Breast epithelium (tissue), 4 donors: ENCODE results near the gene CCDC102B. TPM values are rescaled to one million over a fixed set of nuclear protein-coding genes. Genes with fewer than 3 reads are reported as not detected.
"Not testable (repeated sequence)": the region's sequence is repeated elsewhere in the genome, so short reads cannot be mapped to it uniquely, and the experiment has no call there.

Source experiments
- DNase-seq, 2 donors: peaks; one replicate each; pipeline ENCODE4 v3.0.0-alpha.2; 2019; ENCODE audit warnings: low spot score in 2 of 2
- H3K27ac ChIP-seq, 2 donors: fragments of 200-600 bp; sonication (generic) in 1 of 2; one replicate each; pipeline ENCODE4 v1.5.1; 2016 to 2019; ENCODE audit warnings: mild to moderate bottlenecking in 1 of 2
- H3K27me3 ChIP-seq, 2 donors: fragments of 200-600 bp; sonication (generic) in 1 of 2; one replicate each; pipeline versions ENCODE4 v1.5.1 to v1.6.0; 2017 to 2019; ENCODE audit warnings: control low read depth in 1 of 2, mild to moderate bottlenecking in 1 of 2
- H3K36me3 ChIP-seq: fragments of 200-600 bp; one replicate; pipeline ENCODE4 v1.5.1; 2019
- H3K4me1 ChIP-seq, 2 donors: fragments of 200-600 bp; sonication (generic); one replicate each; pipeline ENCODE4 v1.5.1; 2016 to 2019; ENCODE audit warnings: control low read depth in 1 of 2
- H3K4me3 ChIP-seq, 3 donors: fragments of 200-600 bp; sonication (generic); 1 replicate in 2 of 3; 2 replicates in 1 of 3; pipeline ENCODE4 v1.5.1; 2016 to 2019; ENCODE audit warnings: mild to moderate bottlenecking in 3 of 3, moderate library complexity in 2 of 3
- H3K9me3 ChIP-seq, 2 donors: fragments of 200-600 bp; sonication (generic) in 1 of 2; one replicate each; pipeline ENCODE4 v1.5.1; 2016 to 2019; ENCODE audit warnings: control low read depth in 1 of 2
- CTCF ChIP-seq, 3 donors: fragments of 450-650 bp; IDR thresholded peaks; one replicate each; pipeline ENCODE4 v1.5.1; 2016 to 2017; ENCODE audit warnings: antibody characterized with exemption in 3 of 3, mild to moderate bottlenecking in 3 of 3, moderate library complexity in 3 of 3
- POLR2A ChIP-seq: fragments of 450-650 bp; IDR thresholded peaks from one replicate; pipeline ENCODE4 v1.6.1; 2016; ENCODE audit warnings: antibody characterized with exemption, mild to moderate bottlenecking, moderate library complexity
- POLR2AphosphoS5 ChIP-seq, 3 donors: sonication (generic); formaldehyde crosslinking; IDR thresholded peaks; one replicate each; pipeline ENCODE4 v1.6.1; 2017; ENCODE audit warnings: antibody characterized with exemption in 3 of 3
- intact Hi-C: fragments of 100-400 bp; cut with DNase I; formaldehyde crosslinking; loops from one replicate; pipeline ENCODE4 v1.15.1; 2023; ENCODE audit warnings: low total_unique reads
- total RNA-seq, 3 donors: library from RNA; depleted of rRNA; stranded (reverse); fragments of >200 nt; gene quantifications; one replicate each; pipeline ENCODE4 v1.1.0, GENCODE V29; 2016

CCDC102B gene
- total RNA-seq, 3 donors from 2014 or later, result 5.3 to 9.1 (median 7.2) TPM

- no peak for DNase-seq
- H3K4me3 ChIP-seq, result no peak overlapping the region
- no peaks in the 10 kb centered on the region for H3K27me3 ChIP-seq
- no peak overlapping the region for H3K27ac ChIP-seq
- TF ChIP-seq CTCF (IDR thresholded peaks at IDR 0.05) (no peak), POLR2AphosphoS5 (IDR thresholded peaks at IDR 0.05) (no peak), POLR2A (no peak)
- no peaks in the 10 kb centered on the region for H3K36me3 ChIP-seq
- intact Hi-C loops, result no loop called here
- no peaks in the 10 kb centered on the region for H3K9me3 ChIP-seq
- H3K4me1 ChIP-seq, result no peaks in the 10 kb centered on the region
These were observed 204.4 kb downstream of the CCDC102B start for GRCh38 chr18:69002233-69002632.

- H3K27me3 ChIP-seq, intact Hi-C loops, H3K9me3 ChIP-seq, H3K4me1 ChIP-seq, H3K4me3 ChIP-seq, H3K36me3 ChIP-seq, DNase-seq, H3K27ac ChIP-seq: not testable (repeated sequence)
These were observed 208.3 kb downstream of the CCDC102B start for GRCh38 chr18:69006212-69006611.

- intact Hi-C loops, result no loop called here
- TF ChIP-seq POLR2A (no peak), CTCF (IDR thresholded peaks at IDR 0.05) (no peak), POLR2AphosphoS5 (IDR thresholded peaks at IDR 0.05) (no peak)
- H3K36me3 ChIP-seq, result no peaks in the 10 kb centered on the region
- H3K27ac ChIP-seq, result no peak overlapping the region
- H3K27me3 ChIP-seq, result no peaks in the 10 kb centered on the region
- no peaks in the 10 kb centered on the region for H3K4me1 ChIP-seq
- H3K9me3 ChIP-seq, result no peaks in the 10 kb centered on the region
- H3K4me3 ChIP-seq, result no peak overlapping the region
- DNase-seq, result no peak
These were observed 210.7 kb downstream of the CCDC102B start for GRCh38 chr18:69008538-69008937.

- no peaks in the 10 kb centered on the region for H3K36me3 ChIP-seq
- no peak overlapping the region for H3K27ac ChIP-seq
- no peak for DNase-seq
- no peaks in the 10 kb centered on the region for H3K27me3 ChIP-seq
- H3K4me3 ChIP-seq, result no peak overlapping the region
- intact Hi-C loops, result no loop called here
- no peaks in the 10 kb centered on the region for H3K4me1 ChIP-seq
- TF ChIP-seq CTCF (IDR thresholded peaks at IDR 0.05) (no peak), POLR2A (no peak), POLR2AphosphoS5 (IDR thresholded peaks at IDR 0.05) (no peak)
- H3K9me3 ChIP-seq, result no peaks in the 10 kb centered on the region
These were observed 223.4 kb downstream of the CCDC102B start for GRCh38 chr18:69021211-69021805.

- no peaks in the 10 kb centered on the region for H3K27me3 ChIP-seq
- no peak overlapping the region for H3K4me3 ChIP-seq
- TF ChIP-seq POLR2A (no peak), CTCF (IDR thresholded peaks at IDR 0.05) (no peak), POLR2AphosphoS5 (IDR thresholded peaks at IDR 0.05) (no peak)
- H3K36me3 ChIP-seq, result no peaks in the 10 kb centered on the region
- no peaks in the 10 kb centered on the region for H3K9me3 ChIP-seq
- no peak overlapping the region for H3K27ac ChIP-seq
- H3K4me1 ChIP-seq, result no peaks in the 10 kb centered on the region
- intact Hi-C loops, result no loop called here
- DNase-seq, result no peak
These were observed 224.5 kb downstream of the CCDC102B start for GRCh38 chr18:69022426-69022825.

- no peak for DNase-seq
- Histone ChIP-seq H3K27ac (no peak overlapping the region), H3K4me3 (no peak overlapping the region), H3K36me3 (no peaks in the 10 kb centered on the region), H3K4me1 (no peaks in the 10 kb centered on the region), H3K27me3 (no peaks in the 10 kb centered on the region), H3K9me3 (no peaks in the 10 kb centered on the region)
- TF ChIP-seq POLR2A (no peak), POLR2AphosphoS5 (IDR thresholded peaks at IDR 0.05) (no peak), CTCF (IDR thresholded peaks at IDR 0.05) (no peak)
- intact Hi-C loops, result no loop called here
These were observed 233.7 kb downstream of the CCDC102B start for GRCh38 chr18:69031571-69031970.
